ENCODE measurements around the gene CELF2.

CELF2 gene

DNA sequence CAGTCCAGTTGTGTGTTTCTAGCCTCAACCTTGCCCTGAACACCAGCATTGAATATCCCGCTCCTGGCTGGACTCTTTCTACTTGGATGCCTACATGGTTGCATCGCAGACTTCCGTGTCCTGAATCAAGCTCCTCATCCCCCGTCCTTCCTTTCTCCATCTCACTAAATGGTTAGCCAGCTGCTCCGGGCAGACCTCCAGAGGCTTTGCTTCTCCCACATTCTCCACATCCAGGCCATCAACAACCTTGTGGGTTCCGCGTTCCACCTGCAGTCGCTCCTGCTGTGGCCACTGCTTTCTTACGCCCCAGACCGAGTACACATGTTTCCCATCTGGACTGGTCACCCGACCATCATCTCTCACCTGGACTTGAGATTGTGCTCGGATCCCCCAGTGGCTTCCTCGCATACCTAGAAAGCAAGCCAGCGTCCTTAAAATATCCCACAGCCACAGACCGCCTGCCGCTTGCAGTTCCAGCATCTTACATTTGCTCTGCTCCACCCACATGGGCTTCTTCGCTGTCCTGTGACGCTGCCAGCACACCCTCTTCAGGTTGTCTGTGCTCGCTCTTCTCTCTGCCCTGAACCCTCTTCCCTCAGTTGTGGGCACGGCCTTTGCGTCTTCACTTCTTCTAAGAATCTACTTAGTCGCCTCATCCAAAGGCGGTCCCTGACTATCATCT, 25.9 kb downstream of the CELF2 start (continued):
- TF ChIP-seq, protein P1, sequence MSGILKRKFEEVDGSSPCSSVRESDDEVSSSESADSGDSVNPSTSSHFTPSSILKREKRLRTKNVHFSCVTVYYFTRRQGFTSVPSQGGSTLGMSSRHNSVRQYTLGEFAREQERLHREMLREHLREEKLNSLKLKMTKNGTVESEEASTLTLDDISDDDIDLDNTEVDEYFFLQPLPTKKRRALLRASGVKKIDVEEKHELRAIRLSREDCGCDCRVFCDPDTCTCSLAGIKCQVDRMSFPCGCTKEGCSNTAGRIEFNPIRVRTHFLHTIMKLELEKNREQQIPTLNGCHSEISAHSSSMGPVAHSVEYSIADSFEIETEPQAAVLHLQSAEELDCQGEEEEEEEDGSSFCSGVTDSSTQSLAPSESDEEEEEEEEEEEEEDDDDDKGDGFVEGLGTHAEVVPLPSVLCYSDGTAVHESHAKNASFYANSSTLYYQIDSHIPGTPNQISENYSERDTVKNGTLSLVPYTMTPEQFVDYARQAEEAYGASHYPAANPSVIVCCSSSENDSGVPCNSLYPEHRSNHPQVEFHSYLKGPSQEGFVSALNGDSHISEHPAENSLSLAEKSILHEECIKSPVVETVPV (CRISPR knock-in tag; IDR thresholded peaks at IDR 0.05) = no peak
- no peak for TF ChIP-seq ZNF8 (CRISPR knock-in tag; IDR thresholded peaks at IDR 0.05)
- TF ChIP-seq GLIS3 (CRISPR knock-in tag; IDR thresholded peaks at IDR 0.05) = no peak
- TF ChIP-seq ZNF565 (CRISPR knock-in tag; conservative IDR thresholded peaks at IDR 0.05; ENCODE audit: low read depth) = no peak
- no peak for TF ChIP-seq TCF4 (CRISPR knock-in tag; IDR thresholded peaks at IDR 0.05; ENCODE audit: borderline replicate concordance)
- TF ChIP-seq, protein P2, sequence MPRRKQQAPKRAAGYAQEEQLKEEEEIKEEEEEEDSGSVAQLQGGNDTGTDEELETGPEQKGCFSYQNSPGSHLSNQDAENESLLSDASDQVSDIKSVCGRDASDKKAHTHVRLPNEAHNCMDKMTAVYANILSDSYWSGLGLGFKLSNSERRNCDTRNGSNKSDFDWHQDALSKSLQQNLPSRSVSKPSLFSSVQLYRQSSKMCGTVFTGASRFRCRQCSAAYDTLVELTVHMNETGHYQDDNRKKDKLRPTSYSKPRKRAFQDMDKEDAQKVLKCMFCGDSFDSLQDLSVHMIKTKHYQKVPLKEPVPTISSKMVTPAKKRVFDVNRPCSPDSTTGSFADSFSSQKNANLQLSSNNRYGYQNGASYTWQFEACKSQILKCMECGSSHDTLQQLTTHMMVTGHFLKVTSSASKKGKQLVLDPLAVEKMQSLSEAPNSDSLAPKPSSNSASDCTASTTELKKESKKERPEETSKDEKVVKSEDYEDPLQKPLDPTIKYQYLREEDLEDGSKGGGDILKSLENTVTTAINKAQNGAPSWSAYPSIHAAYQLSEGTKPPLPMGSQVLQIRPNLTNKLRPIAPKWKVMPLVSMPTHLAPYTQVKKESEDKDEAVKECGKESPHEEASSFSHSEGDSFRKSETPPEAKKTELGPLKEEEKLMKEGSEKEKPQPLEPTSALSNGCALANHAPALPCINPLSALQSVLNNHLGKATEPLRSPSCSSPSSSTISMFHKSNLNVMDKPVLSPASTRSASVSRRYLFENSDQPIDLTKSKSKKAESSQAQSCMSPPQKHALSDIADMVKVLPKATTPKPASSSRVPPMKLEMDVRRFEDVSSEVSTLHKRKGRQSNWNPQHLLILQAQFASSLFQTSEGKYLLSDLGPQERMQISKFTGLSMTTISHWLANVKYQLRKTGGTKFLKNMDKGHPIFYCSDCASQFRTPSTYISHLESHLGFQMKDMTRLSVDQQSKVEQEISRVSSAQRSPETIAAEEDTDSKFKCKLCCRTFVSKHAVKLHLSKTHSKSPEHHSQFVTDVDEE (CRISPR knock-in tag; IDR thresholded peaks at IDR 0.05) = no peak

DNA sequence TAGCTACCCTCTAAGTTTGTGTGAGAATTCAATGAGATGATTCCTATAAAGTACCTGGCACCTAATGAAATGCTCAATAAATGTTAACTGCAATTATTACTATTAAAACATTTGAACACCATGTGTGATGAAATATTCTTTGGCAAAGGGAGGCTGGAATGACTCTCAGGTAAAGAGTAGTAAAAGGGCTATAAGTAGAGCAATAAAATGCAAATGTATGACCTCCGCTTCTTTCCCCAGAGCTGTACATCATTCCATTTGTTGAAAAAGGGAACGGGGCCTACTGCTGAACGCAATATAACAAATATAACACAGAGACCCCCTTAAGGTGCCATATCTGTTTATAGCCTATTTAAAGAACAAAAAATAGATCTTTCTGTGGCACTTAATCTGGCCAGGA, 27.8 kb downstream of the CELF2 start:
- no peak for ATAC-seq

DNA sequence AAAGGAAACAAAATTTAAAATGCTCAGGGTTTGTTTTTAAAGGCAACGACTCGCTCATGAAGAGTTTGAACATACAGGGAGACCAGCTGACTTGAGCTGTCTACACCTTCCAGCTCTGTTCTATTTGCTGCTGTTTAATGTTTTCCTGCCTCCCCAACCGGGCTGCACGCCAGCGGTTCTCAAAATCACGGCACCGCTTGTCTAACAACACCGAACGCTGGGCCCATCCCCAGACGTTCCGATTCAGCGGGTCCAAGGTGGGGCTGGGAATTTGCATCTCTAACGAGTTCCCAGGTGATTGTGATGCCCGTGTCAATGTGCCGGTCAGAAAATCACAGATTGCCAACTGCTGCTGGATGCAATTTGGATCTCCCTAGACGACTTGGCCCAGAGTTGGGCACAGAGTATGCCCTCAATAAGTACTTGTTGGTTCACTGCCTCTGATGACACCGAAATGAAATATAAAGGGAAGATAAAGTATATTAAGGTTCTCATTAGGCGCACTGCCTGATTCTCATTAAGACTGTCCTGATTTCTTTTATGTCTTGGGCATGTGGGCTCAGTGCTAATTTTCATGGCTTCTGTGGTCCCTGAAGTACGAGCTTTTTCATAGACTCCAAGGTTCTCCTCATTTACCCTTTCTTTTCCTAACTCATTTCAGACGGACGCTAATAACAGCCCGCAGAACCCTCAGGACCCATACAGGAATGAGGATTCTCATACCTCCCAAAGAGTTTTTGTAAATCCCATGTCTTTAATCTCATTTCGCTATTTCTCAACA, 28.5 kb downstream of the CELF2 start:
- TF ChIP-seq ZC3H10 (CRISPR knock-in tag; IDR thresholded peaks at IDR 0.05) (no peak), BACH2 (CRISPR knock-in tag; IDR thresholded peaks at IDR 0.05; ENCODE audit: borderline replicate concordance) (no peak), RARB (CRISPR knock-in tag; IDR thresholded peaks at IDR 0.05) (no peak), PPARA (CRISPR knock-in tag; IDR thresholded peaks at IDR 0.05; ENCODE audit: borderline replicate concordance) (no peak), ARNTL (CRISPR knock-in tag; IDR thresholded peaks at IDR 0.05; ENCODE audit: borderline replicate concordance, low read depth) (no peak), CSDC2 (CRISPR knock-in tag; IDR thresholded peaks at IDR 0.05) (no peak)
- no peak for ATAC-seq

More for the DNA sequence above, 27.8 kb downstream of the CELF2 start:
- TF ChIP-seq, protein P3, sequence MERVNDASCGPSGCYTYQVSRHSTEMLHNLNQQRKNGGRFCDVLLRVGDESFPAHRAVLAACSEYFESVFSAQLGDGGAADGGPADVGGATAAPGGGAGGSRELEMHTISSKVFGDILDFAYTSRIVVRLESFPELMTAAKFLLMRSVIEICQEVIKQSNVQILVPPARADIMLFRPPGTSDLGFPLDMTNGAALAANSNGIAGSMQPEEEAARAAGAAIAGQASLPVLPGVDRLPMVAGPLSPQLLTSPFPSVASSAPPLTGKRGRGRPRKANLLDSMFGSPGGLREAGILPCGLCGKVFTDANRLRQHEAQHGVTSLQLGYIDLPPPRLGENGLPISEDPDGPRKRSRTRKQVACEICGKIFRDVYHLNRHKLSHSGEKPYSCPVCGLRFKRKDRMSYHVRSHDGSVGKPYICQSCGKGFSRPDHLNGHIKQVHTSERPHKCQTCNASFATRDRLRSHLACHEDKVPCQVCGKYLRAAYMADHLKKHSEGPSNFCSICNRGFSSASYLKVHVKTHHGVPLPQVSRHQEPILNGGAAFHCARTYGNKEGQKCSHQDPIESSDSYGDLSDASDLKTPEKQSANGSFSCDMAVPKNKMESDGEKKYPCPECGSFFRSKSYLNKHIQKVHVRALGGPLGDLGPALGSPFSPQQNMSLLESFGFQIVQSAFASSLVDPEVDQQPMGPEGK (CRISPR knock-in tag; IDR thresholded peaks at IDR 0.05; ENCODE audit: borderline replicate concordance) = no peak

DNA sequence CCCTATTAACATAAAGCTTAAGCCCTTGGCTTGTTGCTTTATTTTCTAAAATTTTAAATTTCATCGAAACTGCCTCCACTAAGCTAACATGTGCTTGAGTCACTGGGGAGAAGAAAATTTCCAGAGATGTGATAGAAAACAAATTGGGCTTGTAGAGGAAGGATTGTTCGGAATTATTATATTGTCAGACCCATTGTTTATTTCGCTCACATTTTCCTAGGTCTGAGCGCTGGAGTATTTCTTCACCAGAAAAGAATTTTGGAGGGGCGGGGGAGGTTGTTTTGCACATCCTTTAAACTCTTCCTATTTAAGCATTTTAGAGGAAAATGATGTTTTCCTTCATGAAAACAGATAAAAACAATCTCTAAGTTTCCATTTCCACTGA, 29.1 kb downstream of the CELF2 start:
- ATAC-seq = no peak
- TF ChIP-seq ZNF70 (CRISPR knock-in tag; IDR thresholded peaks at IDR 0.05) (no peak), PPARA (CRISPR knock-in tag; IDR thresholded peaks at IDR 0.05; ENCODE audit: borderline replicate concordance) (no peak), ZFP3 (CRISPR knock-in tag; IDR thresholded peaks at IDR 0.05) (no peak), GLIS3 (CRISPR knock-in tag; IDR thresholded peaks at IDR 0.05) (no peak), SNAI2 (CRISPR knock-in tag; IDR thresholded peaks at IDR 0.05) (no peak), OSR1 (CRISPR knock-in tag; IDR thresholded peaks at IDR 0.05) (no peak), TOX (CRISPR knock-in tag; IDR thresholded peaks at IDR 0.05; ENCODE audit: borderline replicate concordance) (no peak), CSDC2 (CRISPR knock-in tag; IDR thresholded peaks at IDR 0.05) (no peak), BACH2 (CRISPR knock-in tag; IDR thresholded peaks at IDR 0.05; ENCODE audit: borderline replicate concordance) (no peak), ARNTL (CRISPR knock-in tag; IDR thresholded peaks at IDR 0.05; ENCODE audit: borderline replicate concordance, low read depth) (no peak), RARB (CRISPR knock-in tag; IDR thresholded peaks at IDR 0.05) (no peak)
- TF ChIP-seq, protein P4, sequence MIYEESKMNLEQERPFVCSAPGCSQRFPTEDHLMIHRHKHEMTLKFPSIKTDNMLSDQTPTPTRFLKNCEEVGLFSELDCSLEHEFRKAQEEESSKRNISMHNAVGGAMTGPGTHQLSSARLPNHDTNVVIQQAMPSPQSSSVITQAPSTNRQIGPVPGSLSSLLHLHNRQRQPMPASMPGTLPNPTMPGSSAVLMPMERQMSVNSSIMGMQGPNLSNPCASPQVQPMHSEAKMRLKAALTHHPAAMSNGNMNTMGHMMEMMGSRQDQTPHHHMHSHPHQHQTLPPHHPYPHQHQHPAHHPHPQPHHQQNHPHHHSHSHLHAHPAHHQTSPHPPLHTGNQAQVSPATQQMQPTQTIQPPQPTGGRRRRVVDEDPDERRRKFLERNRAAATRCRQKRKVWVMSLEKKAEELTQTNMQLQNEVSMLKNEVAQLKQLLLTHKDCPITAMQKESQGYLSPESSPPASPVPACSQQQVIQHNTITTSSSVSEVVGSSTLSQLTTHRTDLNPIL (CRISPR knock-in tag; IDR thresholded peaks at IDR 0.05; ENCODE audit: low read depth) = no peak

All from SK-N-SH treated with all-trans-retinoic acid at 6 μM for 48 hours (cell line).